Adrenal gland (tissue), 12 donors: ENCODE results near the gene RGSL1. TPM values are rescaled to one million over a fixed set of nuclear protein-coding genes. Genes with fewer than 3 reads are reported as not detected.

Source experiments
- DNase-seq, 7 donors: peaks; one replicate each; pipeline ENCODE4 v3.0.0-alpha.2; 2019 to 2020
- H3K27ac ChIP-seq, 5 donors: fragments of 200-600 bp; sonication (generic) in 4 of 5; 1 replicate in 3 of 5; 2 replicates in 2 of 5; pipeline versions ENCODE4 v1.5.1 to v1.8.0; 2016 to 2020; ENCODE audit warnings: mild to moderate bottlenecking in 1 of 5
- H3K27me3 ChIP-seq: fragments of 200-600 bp; 2 replicates; pipeline ENCODE4 v1.8.0; 2021
- H3K36me3 ChIP-seq, 2 donors: fragments of 200-600 bp; replicated peaks in 1 of 2; 1 replicate in 1 of 2; 2 replicates in 1 of 2; pipeline versions ENCODE4 v1.5.1 to v1.8.0; 2018 to 2022
- H3K4me1 ChIP-seq, 2 donors: fragments of 200-600 bp; replicated peaks in 1 of 2; 1 replicate in 1 of 2; 2 replicates in 1 of 2; pipeline versions ENCODE4 v1.5.1 to v1.8.0; 2018 to 2021
- H3K4me3 ChIP-seq, 4 donors: fragments of 200-600 bp; sonication (generic) in 3 of 4; one replicate each; pipeline ENCODE4 v1.5.1; 2016 to 2018
- H3K9me3 ChIP-seq, 3 donors: fragments of 200-600 bp; sonication (generic) in 1 of 3; replicated peaks in 1 of 3; 1 replicate in 2 of 3; 2 replicates in 1 of 3; pipeline versions ENCODE4 v1.5.1 to v1.8.0; 2016 to 2021
- POLR2A ChIP-seq, 2 donors: fragments of 450-650 bp; IDR thresholded peaks; one replicate each; pipeline ENCODE4 v1.6.1; 2017; ENCODE audit warnings: antibody characterized with exemption in 2 of 2, mild to moderate bottlenecking in 2 of 2, moderate library complexity in 1 of 2
- WGBS, 4 donors: extraction: QIAGEN DNeasy Blood & Tissue Kit in 2 of 4; methylation state at CpG; one replicate each; pipeline versions ENCODE4 v1.1.5 to v1.1.7; 2013 to 2017; 5-methylcytosine and 5-hydroxymethylcytosine counted together
- intact Hi-C, 2 donors: fragments of 100-400 bp; cut with DNase I; formaldehyde crosslinking; loops; one replicate each; pipeline versions ENCODE4 v1.14.1 to v1.15.0; 2022 to 2023
- polyA plus RNA-seq, 3 donors: library from polyadenylated mRNA; stranded (reverse); fragments of 200-250 nt in 2 of 3; fragments of 350-450 nt in 1 of 3; fragmentation: Illumina TruSeq in 1 of 3; extraction: RNeasy Lipid Tissue Mini Kit (QIAGEN cat#74804) in 1 of 3; gene quantifications; one replicate each; pipeline ENCODE4 v1.2.3, GENCODE V29; 2013 to 2014
- total RNA-seq, 9 donors: library from RNA; depleted of rRNA in 4 of 9; stranded (reverse); fragments of >200 nt in 4 of 9; fragments of 120-200 nt in 1 of 9; fragmentation: NEBNext Ultra II Directional in 1 of 9; extraction: Animal tissue kit (Norgen Biotek cat#: 25700) in 1 of 9; gene quantifications; one replicate each; pipeline versions ENCODE4 v1.1.0 to v1.2.4, GENCODE V29; 2013 to 2023
- TF ChIP-seq, protein P1 (sequence below), 6 experiments: fragments of 450-650 bp in 4 of 6; fragments of 200-600 bp in 2 of 6; sonication (generic) in 1 of 6; IDR thresholded peaks; 1 replicate in 5 of 6; 2 replicates in 1 of 6; pipeline versions ENCODE4 v1.5.1 to v1.8.0; 2016 to 2021; ENCODE audit warnings: antibody characterized with exemption in 6 of 6, mild to moderate bottlenecking in 2 of 6, moderate library complexity in 1 of 6
- donor health status: healthy with polysubstance abuse.
- donor health status: Bipolar disorder and iron deficiency.
- donor health status: DM: yes; HTN: yes; CAD: no.
- donor health status: DM: no; HTN: no; CAD: no.
- donor health status: DM: no; HTN: no; CAD: no.
- donor health status: DM: yes; HTN: yes; CAD: no.

RGSL1 gene
- total and polyA plus RNA-seq, 12 donors, result not detected

DNA sequence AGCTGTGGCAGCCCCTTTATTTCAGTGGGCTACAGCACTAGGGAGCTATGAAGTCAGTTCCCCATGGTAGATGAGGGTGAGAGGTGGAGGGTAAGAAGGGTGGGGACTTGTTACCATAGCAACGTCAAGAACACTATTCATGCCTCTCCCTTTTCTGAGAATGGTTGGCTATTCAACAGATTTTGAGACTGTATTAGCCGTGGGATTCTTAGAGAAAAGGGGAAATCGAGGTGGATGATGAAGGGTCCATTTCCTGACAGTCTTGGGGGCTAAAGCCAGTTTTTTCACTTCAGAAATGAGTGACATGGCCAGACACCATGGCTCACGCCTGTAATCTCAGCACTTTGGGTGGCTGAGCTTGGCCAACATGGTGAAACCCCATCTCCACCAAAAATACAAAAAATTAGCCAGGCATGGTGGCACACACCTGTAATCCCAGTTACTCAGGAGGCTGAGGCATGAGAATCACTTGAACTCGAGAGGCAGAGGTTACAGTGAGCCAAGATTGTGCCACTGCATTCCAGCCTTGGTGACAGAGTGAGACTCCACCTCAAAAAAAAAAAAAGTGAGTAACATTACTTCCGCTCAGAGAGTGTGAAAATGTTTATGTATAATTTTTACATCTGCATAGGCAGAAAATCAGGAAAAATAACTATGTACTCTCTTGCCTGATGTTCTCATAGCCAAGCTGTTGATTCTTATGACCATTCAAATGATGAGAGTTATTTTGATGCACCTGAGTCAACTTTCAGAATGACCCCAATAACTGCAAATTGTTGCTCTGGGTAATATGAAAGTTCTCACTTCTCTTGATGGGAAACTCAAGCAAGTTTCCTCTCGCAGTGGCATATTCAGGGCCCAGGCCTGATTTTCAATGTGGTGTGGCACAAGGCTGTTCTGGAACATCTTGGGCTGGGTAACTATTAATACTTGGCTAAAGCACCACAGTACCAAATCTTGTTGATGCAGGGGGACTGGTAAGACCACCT lies 23.2 kb upstream of the RGSL1 start:
- intact Hi-C loops, result no loop called here

DNA sequence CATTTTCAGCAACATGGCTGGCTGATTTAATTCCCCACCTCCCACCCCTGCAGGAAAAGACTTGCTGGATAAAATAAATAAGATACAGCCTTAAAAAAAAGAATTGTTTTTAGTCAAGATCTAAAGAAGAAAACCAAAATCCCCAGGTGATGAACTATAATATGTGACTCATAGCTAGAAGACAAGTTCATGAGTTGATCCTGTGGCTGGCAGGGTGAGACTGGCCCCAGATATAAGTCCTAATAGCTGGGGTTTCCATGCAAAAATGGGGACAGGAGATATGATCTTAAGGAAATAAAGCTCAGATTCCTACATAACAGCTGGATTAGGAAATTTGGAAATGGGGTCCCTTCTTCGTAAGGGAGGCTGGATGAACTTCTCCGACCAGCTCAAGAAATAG lies 21.9 kb upstream of the RGSL1 start:
- Histone ChIP-seq H3K36me3 (no peaks in the 10 kb centered on the region), H3K27ac (no peak overlapping the region), H3K27me3 (peaks cover under 1% of the 10 kb centered on the region), H3K4me3 (no peak overlapping the region), H3K9me3 (no peaks in the 10 kb centered on the region), H3K4me1 (no peaks in the 10 kb centered on the region)
- no peak for TF ChIP-seq POLR2A (IDR thresholded peaks at IDR 0.05)
- TF ChIP-seq, protein P1, sequence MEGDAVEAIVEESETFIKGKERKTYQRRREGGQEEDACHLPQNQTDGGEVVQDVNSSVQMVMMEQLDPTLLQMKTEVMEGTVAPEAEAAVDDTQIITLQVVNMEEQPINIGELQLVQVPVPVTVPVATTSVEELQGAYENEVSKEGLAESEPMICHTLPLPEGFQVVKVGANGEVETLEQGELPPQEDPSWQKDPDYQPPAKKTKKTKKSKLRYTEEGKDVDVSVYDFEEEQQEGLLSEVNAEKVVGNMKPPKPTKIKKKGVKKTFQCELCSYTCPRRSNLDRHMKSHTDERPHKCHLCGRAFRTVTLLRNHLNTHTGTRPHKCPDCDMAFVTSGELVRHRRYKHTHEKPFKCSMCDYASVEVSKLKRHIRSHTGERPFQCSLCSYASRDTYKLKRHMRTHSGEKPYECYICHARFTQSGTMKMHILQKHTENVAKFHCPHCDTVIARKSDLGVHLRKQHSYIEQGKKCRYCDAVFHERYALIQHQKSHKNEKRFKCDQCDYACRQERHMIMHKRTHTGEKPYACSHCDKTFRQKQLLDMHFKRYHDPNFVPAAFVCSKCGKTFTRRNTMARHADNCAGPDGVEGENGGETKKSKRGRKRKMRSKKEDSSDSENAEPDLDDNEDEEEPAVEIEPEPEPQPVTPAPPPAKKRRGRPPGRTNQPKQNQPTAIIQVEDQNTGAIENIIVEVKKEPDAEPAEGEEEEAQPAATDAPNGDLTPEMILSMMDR (IDR thresholded peaks at IDR 0.05), result no peak
- 86 to 95% (median 92%) methylated on average over 2 of the region's 2 CpGs for WGBS, 4 donors
- no peak for DNase-seq
- intact Hi-C loops, result no loop called here

More for the DNA sequence above, 23.2 kb upstream of the RGSL1 start:
- H3K4me3 ChIP-seq, result no peak overlapping the region
- 75 to 83% (median 78%) methylated on average over 7 of the region's 7 CpGs for WGBS, 4 donors
- H3K4me1 ChIP-seq, result no peaks in the 10 kb centered on the region
- H3K27me3 ChIP-seq, result peaks cover 5% of the 10 kb centered on the region
- H3K9me3 ChIP-seq, result no peaks in the 10 kb centered on the region
- no peak for DNase-seq
- TF ChIP-seq, protein P1 (IDR thresholded peaks at IDR 0.05), result no peak
- TF ChIP-seq POLR2A (IDR thresholded peaks at IDR 0.05), result no peak
- no peaks in the 10 kb centered on the region for H3K36me3 ChIP-seq
- no peak overlapping the region for H3K27ac ChIP-seq

DNA sequence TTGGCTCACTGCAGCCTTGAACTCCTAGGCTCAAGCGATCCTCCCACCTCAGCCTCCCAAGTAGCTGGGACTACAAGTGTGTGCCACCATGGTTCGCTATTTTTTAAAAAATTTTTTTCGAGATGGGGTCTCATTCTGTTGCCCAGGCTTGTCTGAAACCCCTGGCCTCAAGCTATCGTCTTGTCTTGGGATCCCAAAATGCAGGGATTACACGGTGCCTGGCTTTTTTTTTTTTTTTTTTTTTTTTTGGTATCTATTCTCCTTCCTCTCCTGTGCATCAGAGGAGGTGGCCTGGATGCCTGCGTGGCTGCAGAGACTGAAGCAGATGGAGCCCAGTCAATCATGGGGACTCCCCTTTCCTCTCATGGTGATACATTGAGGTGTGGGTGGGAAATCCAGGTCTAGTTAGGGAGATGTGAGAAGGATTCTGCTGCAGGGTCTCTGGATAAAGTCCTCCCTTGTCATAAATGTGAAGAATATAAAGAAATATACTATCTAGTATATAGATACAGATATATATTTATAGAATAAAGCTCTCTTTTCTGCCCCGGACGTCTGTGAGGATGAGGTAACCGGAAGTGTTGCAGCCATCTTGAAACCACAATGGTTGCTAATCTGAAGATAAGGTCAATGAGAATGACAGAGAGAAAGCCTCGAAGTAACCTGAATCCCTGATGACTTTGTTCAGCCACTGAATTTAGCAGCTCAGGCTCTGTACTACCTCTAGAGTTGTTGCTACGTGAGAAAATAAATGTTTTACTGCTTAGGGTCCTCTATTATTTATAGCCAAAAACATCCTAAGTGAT lies 19.5 kb upstream of the RGSL1 start:
- TF ChIP-seq POLR2A (IDR thresholded peaks at IDR 0.05), result no peak
- TF ChIP-seq, protein P1 (IDR thresholded peaks at IDR 0.05), result no peak
- Histone ChIP-seq H3K36me3 (no peaks in the 10 kb centered on the region), H3K9me3 (no peaks in the 10 kb centered on the region), H3K4me1 (no peaks in the 10 kb centered on the region), H3K27ac (no peak overlapping the region), H3K4me3 (no peak overlapping the region), H3K27me3 (no peaks in the 10 kb centered on the region)
- 69 to 74% (median 72%) methylated on average over 11 of the region's 11 CpGs for WGBS, 4 donors
- intact Hi-C loops, result no loop called here
- DNase-seq, result no peak

DNA sequence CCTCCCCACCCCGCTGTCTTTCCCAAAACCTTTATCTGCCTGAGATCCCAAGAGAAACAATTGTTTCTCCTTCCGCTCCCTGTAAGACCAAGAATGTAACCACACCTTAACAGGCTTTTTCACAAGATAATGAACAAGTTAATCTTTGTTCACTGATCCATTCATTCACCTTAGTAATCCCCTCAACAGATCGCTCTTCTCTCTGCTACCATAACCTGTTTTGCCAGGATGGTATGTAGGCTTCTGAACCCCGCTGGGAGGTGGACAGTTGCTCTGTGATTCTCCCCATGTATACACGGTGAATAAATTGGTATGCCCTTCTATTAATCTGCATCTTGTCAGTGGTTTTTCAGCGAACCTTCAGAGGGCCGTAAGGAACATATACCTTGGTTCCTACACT lies 18.7 kb upstream of the RGSL1 start:
- 83 to 90% (median 87%) methylated on average over 7 of the region's 7 CpGs for WGBS, 4 donors
- Histone ChIP-seq H3K4me1 (no peaks in the 10 kb centered on the region), H3K27ac (no peak overlapping the region), H3K4me3 (no peak overlapping the region), H3K9me3 (no peaks in the 10 kb centered on the region), H3K27me3 (no peaks in the 10 kb centered on the region), H3K36me3 (no peaks in the 10 kb centered on the region)
- intact Hi-C loops, result no loop called here
- no peak for DNase-seq
- TF ChIP-seq POLR2A (IDR thresholded peaks at IDR 0.05), result no peak
- TF ChIP-seq, protein P1 (IDR thresholded peaks at IDR 0.05), result no peak
